LNCaP clone FGC (cell line): ENCODE results near the gene PML.

Experiments used
- DNase-seq: peaks from one replicate; pipeline ENCODE4 v3.0.0-alpha.2; 2011; ENCODE audit warnings: low read depth
- H3K4me3 ChIP-seq: 2 replicates; pipeline ENCODE4 v1.5.1; 2011; ENCODE audit warnings: mild to moderate bottlenecking, low read depth, low read length, control low read depth
- TF ChIP-seq, protein P1 (sequence below): IDR thresholded peaks from 2 replicates; pipeline ENCODE4 v1.5.1; 2012; ENCODE audit warnings: mild to moderate bottlenecking; ENCODE audit not compliant: control insufficient read depth, insufficient read depth; ENCODE audit errors: extremely low read depth

PML gene

DNA sequence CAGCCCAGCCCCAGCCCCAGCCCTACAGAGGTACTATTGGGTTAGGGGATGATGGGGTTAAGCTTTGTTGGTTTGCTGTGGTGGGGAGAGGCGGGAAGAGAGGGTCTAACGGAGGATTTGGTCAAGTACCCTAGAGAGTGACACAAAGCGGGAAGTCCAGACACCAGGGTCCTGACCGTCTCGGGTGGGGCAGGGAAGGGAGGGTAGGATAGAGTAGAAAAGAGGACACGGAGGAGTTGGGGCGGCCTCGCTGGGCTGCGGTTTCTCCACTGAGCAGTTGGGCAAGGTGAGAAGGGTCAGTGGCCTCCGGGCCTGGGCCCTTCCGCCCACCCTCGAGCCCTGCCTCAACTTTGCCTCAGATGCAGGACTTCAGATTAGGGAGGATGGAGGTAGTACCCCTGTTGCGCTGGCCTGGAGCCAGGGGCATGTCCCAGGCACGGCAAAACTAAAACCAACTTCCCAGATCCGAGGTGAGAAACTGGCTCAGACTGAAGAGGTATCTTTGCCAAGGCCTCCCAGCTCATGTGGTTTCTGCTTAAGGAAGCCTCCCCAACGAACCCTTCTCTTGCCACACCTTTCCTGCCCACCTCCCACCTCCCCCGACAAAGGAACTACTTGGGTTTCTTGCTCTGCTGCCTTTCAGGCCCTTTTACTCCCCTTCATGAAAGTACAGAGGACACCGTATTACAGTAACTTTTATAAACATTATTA is 551 bp downstream of the PML start:
- no peak for DNase-seq
- TF ChIP-seq, protein P1, sequence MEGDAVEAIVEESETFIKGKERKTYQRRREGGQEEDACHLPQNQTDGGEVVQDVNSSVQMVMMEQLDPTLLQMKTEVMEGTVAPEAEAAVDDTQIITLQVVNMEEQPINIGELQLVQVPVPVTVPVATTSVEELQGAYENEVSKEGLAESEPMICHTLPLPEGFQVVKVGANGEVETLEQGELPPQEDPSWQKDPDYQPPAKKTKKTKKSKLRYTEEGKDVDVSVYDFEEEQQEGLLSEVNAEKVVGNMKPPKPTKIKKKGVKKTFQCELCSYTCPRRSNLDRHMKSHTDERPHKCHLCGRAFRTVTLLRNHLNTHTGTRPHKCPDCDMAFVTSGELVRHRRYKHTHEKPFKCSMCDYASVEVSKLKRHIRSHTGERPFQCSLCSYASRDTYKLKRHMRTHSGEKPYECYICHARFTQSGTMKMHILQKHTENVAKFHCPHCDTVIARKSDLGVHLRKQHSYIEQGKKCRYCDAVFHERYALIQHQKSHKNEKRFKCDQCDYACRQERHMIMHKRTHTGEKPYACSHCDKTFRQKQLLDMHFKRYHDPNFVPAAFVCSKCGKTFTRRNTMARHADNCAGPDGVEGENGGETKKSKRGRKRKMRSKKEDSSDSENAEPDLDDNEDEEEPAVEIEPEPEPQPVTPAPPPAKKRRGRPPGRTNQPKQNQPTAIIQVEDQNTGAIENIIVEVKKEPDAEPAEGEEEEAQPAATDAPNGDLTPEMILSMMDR, result no peak
- H3K4me3 ChIP-seq, result peak overlapping the region; percentile 91

DNA sequence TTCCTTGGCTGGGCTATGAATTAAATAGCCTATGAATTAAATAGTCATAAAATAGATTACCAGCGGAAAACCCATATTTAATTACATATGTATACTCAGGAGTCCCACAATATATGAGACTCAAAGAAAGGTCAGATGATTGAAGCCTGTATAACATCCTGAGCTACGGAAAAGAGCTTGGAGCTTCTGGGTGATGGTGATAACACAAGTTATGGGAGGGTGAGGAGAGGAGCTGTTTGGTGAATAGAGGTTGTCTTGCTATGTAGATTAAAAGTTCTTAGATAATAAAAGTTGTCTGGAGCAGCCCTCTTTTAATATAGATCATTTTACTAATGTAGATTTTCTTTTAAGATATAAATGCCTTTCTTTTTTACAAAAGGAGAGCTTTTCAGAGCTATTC is 1.8 kb downstream of the PML start:
- TF ChIP-seq, protein P1, result no peak
- DNase-seq, result no peak
- H3K4me3 ChIP-seq, result no peak overlapping the region

DNA sequence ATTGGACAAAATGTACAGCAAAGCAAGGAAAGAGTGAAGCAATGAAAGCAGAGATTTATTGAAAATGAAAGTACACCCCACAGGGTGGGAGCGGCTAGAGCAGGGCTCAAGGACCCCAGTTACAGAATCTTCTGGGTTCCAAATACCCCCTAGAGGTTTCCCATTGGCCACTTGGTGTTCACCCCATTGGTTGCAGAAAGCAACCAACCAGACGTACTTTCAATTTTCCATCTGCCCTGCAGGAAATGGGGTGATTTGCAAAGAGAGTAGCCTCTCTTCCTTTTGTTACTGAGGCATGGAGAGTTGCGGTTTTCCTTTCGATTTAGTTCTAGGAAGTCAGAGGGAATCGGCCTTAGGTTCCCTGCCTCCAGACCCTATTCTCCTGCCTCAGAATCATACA is 2.4 kb downstream of the PML start:
- TF ChIP-seq, protein P1, result no peak
- no peak overlapping the region for H3K4me3 ChIP-seq
- no peak for DNase-seq

DNA sequence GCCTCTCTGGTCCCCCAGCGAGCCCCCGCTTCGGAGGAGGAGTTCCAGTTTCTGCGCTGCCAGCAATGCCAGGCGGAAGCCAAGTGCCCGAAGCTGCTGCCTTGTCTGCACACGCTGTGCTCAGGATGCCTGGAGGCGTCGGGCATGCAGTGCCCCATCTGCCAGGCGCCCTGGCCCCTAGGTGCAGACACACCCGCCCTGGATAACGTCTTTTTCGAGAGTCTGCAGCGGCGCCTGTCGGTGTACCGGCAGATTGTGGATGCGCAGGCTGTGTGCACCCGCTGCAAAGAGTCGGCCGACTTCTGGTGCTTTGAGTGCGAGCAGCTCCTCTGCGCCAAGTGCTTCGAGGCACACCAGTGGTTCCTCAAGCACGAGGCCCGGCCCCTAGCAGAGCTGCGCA is 3.5 kb downstream of the PML start:
- no peak overlapping the region for H3K4me3 ChIP-seq
- no peak for DNase-seq
- TF ChIP-seq, protein P1, result no peak

DNA sequence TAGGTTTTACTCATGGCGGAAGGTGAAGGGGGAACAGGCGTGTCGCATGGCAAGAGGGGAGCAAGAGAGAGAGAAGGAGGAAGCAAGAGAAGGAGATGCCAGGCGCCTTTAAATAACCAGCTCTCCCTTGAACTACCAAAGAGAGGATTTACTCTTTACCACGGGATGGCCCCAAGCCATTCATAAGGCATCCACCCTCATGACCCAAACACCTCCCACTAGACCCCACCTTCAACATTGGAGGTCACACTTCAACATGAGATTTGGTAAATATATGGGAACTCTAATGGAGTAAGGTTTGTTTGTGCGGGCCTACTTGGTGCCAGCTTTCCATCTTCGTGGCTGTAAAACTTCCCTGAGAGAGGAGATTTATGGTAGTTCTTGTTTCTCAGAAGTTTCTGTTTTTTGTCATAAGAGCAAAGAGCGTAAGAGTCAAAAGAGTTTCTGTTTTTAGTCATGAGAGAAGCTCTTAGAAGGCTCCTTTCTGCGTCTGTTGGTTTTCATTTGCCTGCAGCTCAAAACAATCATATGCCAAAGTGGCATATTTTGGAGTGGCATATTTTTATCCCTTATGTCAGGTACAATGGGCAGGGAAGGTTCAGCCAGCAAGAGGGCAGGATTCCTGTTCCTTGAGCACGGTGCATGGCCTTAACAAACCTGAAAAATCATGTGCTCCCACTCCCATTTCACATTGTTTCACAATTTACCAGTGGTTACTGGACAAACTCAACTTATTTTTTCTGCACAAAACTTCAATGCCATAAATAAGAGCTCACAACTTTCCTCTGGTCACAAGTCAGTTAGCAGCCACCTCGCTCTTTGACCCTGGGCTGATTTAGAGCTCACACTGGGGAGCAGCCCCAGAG is 12.5 kb downstream of the PML start:
- no peak overlapping the region for H3K4me3 ChIP-seq
- TF ChIP-seq, protein P1, result no peak
- DNase-seq, result no peak

DNA sequence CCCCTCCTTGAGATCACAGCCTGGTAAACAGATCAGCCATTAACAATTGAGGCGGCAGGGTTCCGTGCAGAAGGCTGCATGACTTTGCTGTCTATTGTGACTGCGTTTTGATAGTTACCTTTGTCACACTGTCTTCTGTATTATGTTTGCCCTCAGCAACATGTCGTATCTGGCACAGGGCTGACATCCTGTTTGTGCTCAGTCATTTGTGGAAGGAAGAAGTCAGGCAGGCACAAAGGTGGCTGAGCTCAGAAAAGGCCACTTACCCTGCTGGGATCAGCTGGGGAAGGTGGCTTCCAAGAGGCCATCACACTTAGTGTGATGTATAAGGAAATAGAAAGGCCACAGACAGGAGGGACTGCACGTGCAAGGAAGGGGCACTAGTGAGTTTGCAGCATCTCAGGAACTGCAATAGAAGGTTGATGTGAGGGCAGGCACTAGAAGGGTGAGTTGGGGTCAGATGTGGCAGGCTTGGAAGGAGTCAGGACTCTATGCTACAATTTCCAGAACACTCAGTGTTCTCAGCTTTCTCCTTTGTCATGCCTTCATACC is 13.4 kb downstream of the PML start:
- TF ChIP-seq, protein P1, result no peak
- H3K4me3 ChIP-seq, result no peak overlapping the region
- no peak for DNase-seq
